A549 (cell line): ENCODE data around the gene METRNL.

Source experiments
- ATOH8 ChIP-seq: fragments of 250-450 bp; sonication (Bioruptor Pico); IDR thresholded peaks from 2 replicates; pipeline ENCODE4 v1.5.0; 2020; ENCODE audit warnings: low read depth, mild to moderate bottlenecking, moderate library complexity
- CEBPB ChIP-seq, 2 experiments: fragments of >200 bp in 1 of 2; sonication (Bioruptor Twin) in 1 of 2; formaldehyde crosslinking in 1 of 2; IDR thresholded peaks; 2 replicates each; pipeline ENCODE4 v1.6.1; 2012 to 2016
- CTCF ChIP-seq: fragments of >200 bp; sonication (Bioruptor Twin); formaldehyde crosslinking; IDR thresholded peaks from 3 replicates; pipeline ENCODE4 v1.5.1; 2016
- EHMT2 ChIP-seq: fragments of 200-600 bp; sonication (generic); IDR thresholded peaks from 2 replicates; pipeline ENCODE4 v1.6.1; 2016; ENCODE audit warnings: antibody characterized with exemption, low read depth, mild to moderate bottlenecking, moderate library complexity
- EP300 ChIP-seq, 2 experiments: fragments of >200 bp; sonication (Bioruptor Twin); formaldehyde crosslinking; IDR thresholded peaks; 2 replicates in 1 of 2; 3 replicates in 1 of 2; pipeline ENCODE4 v1.6.1; 2016 to 2017
- HOXB13 ChIP-seq: fragments of 250-450 bp; sonication (Bioruptor Pico); IDR thresholded peaks from 2 replicates; pipeline ENCODE4 v1.5.0; 2020; ENCODE audit warnings: low read depth, mild to moderate bottlenecking, moderate library complexity
- POLR2A ChIP-seq: IDR thresholded peaks from 2 replicates; pipeline ENCODE4 v1.6.1; 2012; ENCODE audit warnings: mild to moderate bottlenecking, low read length
- ZFP36 ChIP-seq: fragments of 450-650 bp; IDR thresholded peaks from 2 replicates; pipeline ENCODE4 v1.6.1; 2014; ENCODE audit warnings: borderline replicate concordance; ENCODE audit not compliant: partially characterized antibody
- TF ChIP-seq, protein P1 (sequence below): fragments of 450-650 bp; IDR thresholded peaks from 2 replicates; pipeline ENCODE4 v1.6.1; 2014; ENCODE audit warnings: antibody characterized with exemption
- TF ChIP-seq, protein P2 (sequence below): IDR thresholded peaks from 2 replicates; pipeline ENCODE4 v1.6.1; 2012

GRCh38 chr17:83125515-83126274 is 46.3 kb downstream of the METRNL start:
- no peak for TF ChIP-seq POLR2A
- TF ChIP-seq CEBPB (IDR thresholded peaks at IDR 0.05): no peak
- TF ChIP-seq EHMT2: no peak
- TF ChIP-seq, protein P1, sequence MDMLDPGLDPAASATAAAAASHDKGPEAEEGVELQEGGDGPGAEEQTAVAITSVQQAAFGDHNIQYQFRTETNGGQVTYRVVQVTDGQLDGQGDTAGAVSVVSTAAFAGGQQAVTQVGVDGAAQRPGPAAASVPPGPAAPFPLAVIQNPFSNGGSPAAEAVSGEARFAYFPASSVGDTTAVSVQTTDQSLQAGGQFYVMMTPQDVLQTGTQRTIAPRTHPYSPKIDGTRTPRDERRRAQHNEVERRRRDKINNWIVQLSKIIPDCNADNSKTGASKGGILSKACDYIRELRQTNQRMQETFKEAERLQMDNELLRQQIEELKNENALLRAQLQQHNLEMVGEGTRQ: no peak
- TF ChIP-seq ATOH8: no peak
- TF ChIP-seq CTCF: no peak
- TF ChIP-seq, protein P2, sequence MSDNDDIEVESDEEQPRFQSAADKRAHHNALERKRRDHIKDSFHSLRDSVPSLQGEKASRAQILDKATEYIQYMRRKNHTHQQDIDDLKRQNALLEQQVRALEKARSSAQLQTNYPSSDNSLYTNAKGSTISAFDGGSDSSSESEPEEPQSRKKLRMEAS: no peak
- no peak for TF ChIP-seq ZFP36
- no peak for TF ChIP-seq EP300 (IDR thresholded peaks at IDR 0.05)
- no peak for TF ChIP-seq HOXB13 (CRISPR knock-in tag)
